Body of pancreas (tissue), 4 donors: ENCODE data around the gene SPNS3. TPM values are rescaled to one million over a fixed set of nuclear protein-coding genes. Genes with fewer than 3 reads are reported as not detected.

Experiments
- ATAC-seq: fragments of 150-250 bp; one replicate; pipeline ENCODE4 v1.9.1; 2016
- DNase-seq, 4 donors: peaks; one replicate each; pipeline ENCODE4 v3.0.0-alpha.2; 2019
- H3K27ac ChIP-seq, 4 donors: fragments of 200-600 bp; sonication (generic); 1 replicate in 3 of 4; 2 replicates in 1 of 4; pipeline versions ENCODE4 v1.5.1 to v1.6.1; 2016 to 2019; ENCODE audit warnings: mild to moderate bottlenecking in 1 of 4, mixed read lengths in 1 of 4, moderate library complexity in 1 of 4
- H3K27me3 ChIP-seq, 2 donors: fragments of 200-600 bp; sonication (generic); one replicate each; pipeline ENCODE4 v1.6.0; 2016; ENCODE audit warnings: mild to moderate bottlenecking in 1 of 2
- H3K36me3 ChIP-seq, 2 donors: fragments of 200-600 bp; sonication (generic); replicated peaks in 1 of 2; 2 replicates each; pipeline ENCODE4 v1.5.1; 2016; ENCODE audit warnings: low read depth in 2 of 2; ENCODE audit not compliant: insufficient read depth in 1 of 2
- H3K4me1 ChIP-seq: fragments of 200-600 bp; sonication (generic); one replicate; pipeline ENCODE4 v1.6.0; 2016
- H3K4me3 ChIP-seq, 2 donors: fragments of 200-600 bp; sonication (generic); 1 replicate in 1 of 2; 2 replicates in 1 of 2; pipeline ENCODE4 v1.5.1; 2016 to 2019
- H3K9me3 ChIP-seq, 3 donors: fragments of 200-600 bp; sonication (generic); 1 replicate in 2 of 3; 2 replicates in 1 of 3; pipeline ENCODE4 v1.5.1; 2016
- POLR2A ChIP-seq, 3 donors: fragments of 450-650 bp; IDR thresholded peaks; one replicate each; pipeline ENCODE4 v1.6.1; 2016; ENCODE audit warnings: antibody characterized with exemption in 3 of 3, mild to moderate bottlenecking in 2 of 3
- WGBS, 2 donors: methylation state at CpG; one replicate each; pipeline ENCODE4 v1.1.5; 2017; 5-methylcytosine and 5-hydroxymethylcytosine counted together
- intact Hi-C: fragments of 100-400 bp; cut with DNase I; formaldehyde crosslinking; loops from one replicate; pipeline ENCODE4 v1.15.1; 2023
- total RNA-seq, 2 donors: library from RNA; depleted of rRNA; stranded (reverse); fragments of >200 nt; gene quantifications; one replicate each; pipeline ENCODE4 v1.1.0, GENCODE V29; 2016
- TF ChIP-seq, protein P1 (sequence below), 7 experiments: fragments of 450-650 bp in 4 of 7; fragments of 200-600 bp in 3 of 7; sonication (generic) in 3 of 7; IDR thresholded peaks; one replicate each; pipeline ENCODE4 v1.5.1; 2016 to 2019; ENCODE audit warnings: antibody characterized with exemption in 7 of 7

The SPNS3 gene
- total RNA-seq, 2 donors from 2014 or later = not detected

DNA sequence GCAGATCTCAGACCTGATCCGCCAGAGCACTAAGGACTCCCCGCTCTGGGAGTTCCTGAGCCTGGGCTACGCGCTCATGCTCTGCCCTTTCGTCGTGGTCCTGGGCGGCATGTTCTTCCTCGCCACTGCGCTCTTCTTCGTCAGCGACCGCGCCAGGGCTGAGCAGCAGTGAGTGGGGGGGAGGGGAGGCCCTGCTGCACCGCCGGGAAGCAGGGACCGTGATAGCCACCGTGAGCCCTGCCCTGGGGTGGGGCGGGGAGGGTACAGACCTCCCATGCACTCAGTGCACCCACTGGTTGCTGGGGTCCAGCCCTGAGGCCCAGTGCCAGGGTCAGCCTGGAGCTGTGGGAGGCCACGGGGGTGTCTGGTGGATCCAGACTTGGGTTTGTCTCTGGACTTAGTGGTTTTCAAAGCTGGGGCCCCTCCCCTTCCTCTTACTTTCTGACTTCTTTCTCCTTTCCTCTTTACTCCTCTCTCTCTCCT, 102.6 kb downstream of the SPNS3 start:
- H3K36me3 ChIP-seq = peaks cover 0 to 6% of the 10 kb centered on the region in 2 donors
- 57% methylated on average over 18 of the region's 19 CpGs; no CpG with 5 or more reads in 1 of the 2 donors for WGBS, 2 donors
- ATAC-seq (no peak), DNase-seq (peak in 1 of 4 donors; percentile 14)
- H3K4me3 ChIP-seq = no peak overlapping the region
- H3K27me3 ChIP-seq = no peaks in the 10 kb centered on the region
- no peaks in the 10 kb centered on the region for H3K9me3 ChIP-seq
- no peak for TF ChIP-seq POLR2A (IDR thresholded peaks at IDR 0.05)
- TF ChIP-seq, protein P1, sequence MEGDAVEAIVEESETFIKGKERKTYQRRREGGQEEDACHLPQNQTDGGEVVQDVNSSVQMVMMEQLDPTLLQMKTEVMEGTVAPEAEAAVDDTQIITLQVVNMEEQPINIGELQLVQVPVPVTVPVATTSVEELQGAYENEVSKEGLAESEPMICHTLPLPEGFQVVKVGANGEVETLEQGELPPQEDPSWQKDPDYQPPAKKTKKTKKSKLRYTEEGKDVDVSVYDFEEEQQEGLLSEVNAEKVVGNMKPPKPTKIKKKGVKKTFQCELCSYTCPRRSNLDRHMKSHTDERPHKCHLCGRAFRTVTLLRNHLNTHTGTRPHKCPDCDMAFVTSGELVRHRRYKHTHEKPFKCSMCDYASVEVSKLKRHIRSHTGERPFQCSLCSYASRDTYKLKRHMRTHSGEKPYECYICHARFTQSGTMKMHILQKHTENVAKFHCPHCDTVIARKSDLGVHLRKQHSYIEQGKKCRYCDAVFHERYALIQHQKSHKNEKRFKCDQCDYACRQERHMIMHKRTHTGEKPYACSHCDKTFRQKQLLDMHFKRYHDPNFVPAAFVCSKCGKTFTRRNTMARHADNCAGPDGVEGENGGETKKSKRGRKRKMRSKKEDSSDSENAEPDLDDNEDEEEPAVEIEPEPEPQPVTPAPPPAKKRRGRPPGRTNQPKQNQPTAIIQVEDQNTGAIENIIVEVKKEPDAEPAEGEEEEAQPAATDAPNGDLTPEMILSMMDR (IDR thresholded peaks at IDR 0.05) = no peak
- peak overlapping the region in 1 of 4 donors; percentile 25 for H3K27ac ChIP-seq
- no peaks in the 10 kb centered on the region for H3K4me1 ChIP-seq
- intact Hi-C loops = no loop called here

DNA sequence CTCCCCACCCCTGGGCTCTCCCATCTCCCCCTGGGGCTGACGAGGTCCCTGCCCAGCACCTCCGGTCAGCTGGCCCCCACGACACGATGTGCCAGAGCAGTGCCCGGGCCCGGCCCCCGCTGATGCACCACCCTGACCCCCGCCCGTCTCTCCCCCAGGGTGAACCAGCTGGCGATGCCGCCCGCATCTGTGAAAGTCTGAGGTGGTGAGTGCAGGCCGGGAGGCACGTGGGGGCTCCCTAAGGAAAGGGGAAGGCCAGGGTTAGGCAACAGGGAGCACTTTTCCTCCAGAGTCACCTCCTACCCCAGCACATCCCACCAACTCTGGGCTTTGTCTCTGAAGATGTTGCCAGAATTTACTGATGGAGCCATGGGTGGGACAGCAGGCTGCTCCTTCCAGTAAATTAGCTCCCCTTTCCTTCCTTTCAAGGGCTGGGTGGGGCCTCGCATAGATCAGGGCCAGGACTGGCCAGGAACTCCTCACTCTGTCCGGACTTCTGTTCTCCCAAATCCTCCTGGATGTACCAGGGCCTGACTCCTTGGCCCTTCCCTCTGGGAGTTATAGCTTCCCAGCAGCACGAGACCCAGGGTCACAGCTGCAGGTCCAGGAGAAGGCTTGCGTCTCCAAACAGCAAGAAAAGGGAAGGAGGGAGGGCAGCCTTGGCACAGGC, 103.1 kb downstream of the SPNS3 start:
- Histone ChIP-seq H3K27me3 (no peaks in the 10 kb centered on the region), H3K9me3 (no peaks in the 10 kb centered on the region), H3K4me1 (no peaks in the 10 kb centered on the region), H3K27ac (peak overlapping the region; percentile 19 to 50 (median 34)), H3K4me3 (no peak overlapping the region), H3K36me3 (peaks cover 5 to 8% of the 10 kb centered on the region in 2 donors)
- intact Hi-C loops = no loop called here
- 67 to 69% methylated on average over 13 to 18 of the region's 18 CpGs for WGBS, 2 donors
- ATAC-seq (peak; percentile 18), DNase-seq (peak in 1 of 4 donors; percentile 24)
- TF ChIP-seq POLR2A (IDR thresholded peaks at IDR 0.05) = no peak
- TF ChIP-seq, protein P1 (IDR thresholded peaks at IDR 0.05) = no peak

Other genes starting within 250 kb of the SPNS3 start
- gene ANKFY1, start 170.0 kb upstream of the SPNS3 start, total RNA-seq = 10 to 100 TPM; 17.9 to 40.5 TPM
- gene UBE2G1, start 67.3 kb upstream of the SPNS3 start, total RNA-seq = 10 to 100 TPM; 26.7 to 29.3 TPM
- gene SPNS2, start 64.9 kb downstream of the SPNS3 start, total RNA-seq = 10 to 100 TPM; 19.2 to 58.0 TPM
- 100 to 1,000 TPM in 1 of 2 donors, 10 to 100 TPM in 1; 37.9 to 105 TPM for gene MYBBP1A, start 121.4 kb downstream of the SPNS3 start, total RNA-seq
- gene GGT6, start 126.6 kb downstream of the SPNS3 start, total RNA-seq = 10 to 100 TPM; 29.3 to 85.7 TPM
- under 1 TPM; 0.33 to 0.78 TPM for gene SMTNL2, start 150.6 kb downstream of the SPNS3 start, total RNA-seq
- not detected for gene ALOX15, start 207.7 kb downstream of the SPNS3 start, total RNA-seq